NCI-H2107 treated with DMSO at 0.1 percent for 48 hours (cell line): Measurements from ENCODE around the gene MYCN.
"Not testable (repeated sequence)": the region's sequence is repeated elsewhere in the genome, so short reads cannot be mapped to it uniquely, and the experiment has no call there.

ENCODE experiments used
- DNase-seq: peaks from one replicate; lab custom pipeline; 2025; ENCODE audit not compliant: unreplicated experiment; lab: John Stamatoyannopoulos, UW

Gene MYCN

DNA sequence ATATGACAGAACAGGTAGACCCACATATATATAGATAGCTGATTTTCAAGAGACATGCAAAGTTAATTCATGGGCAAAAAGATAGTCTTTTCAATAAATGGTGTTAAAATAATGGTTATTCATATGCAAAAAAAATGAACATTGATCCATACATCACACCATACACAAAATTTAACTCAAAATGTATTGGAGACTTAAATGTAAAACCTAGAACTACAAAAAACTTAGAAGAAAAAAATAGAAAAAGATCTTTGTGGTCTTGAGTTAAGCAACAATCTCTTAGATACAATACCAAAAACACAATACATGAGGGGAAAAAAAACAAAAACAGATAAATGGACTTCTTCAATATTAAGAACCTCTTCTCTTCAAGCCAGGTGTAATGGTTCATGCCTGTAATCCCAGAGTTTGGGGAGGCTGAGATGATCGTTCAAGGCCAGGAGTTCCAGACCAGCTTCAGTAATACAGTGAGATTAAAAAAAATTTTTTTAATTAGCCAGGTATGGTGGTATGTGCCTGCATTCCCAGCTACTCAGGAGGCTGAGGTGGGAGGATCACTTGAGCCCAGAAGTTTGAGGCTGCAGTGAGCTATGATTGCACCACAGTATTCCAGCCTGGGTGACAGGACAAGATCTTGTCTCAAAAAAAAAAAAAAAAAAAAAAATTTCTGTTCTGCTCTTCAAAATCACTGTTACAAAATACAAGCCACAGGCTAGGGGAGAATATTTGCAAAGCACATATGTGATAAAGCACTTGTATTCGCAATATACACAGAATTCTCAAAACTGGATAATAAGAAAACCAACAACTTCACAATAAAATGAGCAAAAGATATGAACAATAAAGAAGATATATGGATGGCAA is 32.7 kb upstream of the MYCN start:
- no peak for DNase-seq

DNA sequence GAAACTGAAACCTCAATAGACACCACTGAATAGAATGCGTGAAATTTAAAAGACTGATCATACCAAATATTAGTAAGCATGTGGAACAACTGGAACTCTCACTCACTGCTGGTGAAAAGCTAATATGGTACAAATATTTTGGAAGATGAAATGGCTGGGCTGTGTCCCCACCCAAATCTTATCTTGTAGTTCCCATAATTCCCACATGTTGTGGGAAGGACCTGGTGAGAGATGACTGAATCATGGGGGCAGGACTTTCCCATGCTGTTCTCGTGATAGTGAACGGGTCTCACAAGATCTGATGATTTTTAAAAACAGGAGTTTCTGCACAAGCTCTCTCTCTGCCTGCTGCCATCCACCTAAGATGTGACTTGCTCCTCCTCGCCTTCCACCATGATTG is 32.0 kb upstream of the MYCN start:
- DNase-seq, result no peak

DNA sequence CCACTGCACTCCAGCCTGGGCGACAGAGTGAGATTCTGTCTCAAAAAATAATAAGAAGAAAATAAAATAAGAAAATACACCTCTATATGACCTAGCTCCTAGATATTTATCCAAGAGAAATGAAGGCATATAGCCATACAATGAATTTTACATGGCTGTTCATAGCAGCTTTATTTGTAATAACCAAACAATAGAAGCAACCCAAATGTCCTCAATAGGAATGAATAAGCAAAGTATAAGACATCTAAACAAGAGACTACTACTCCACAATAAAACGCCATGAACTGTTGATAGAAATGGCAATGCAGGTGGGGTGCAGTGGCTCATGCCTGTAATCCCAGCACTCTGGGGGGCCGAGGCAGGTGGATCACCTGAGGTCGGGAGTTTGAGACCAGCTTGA is 31.2 kb upstream of the MYCN start:
- DNase-seq, result no peak

DNA sequence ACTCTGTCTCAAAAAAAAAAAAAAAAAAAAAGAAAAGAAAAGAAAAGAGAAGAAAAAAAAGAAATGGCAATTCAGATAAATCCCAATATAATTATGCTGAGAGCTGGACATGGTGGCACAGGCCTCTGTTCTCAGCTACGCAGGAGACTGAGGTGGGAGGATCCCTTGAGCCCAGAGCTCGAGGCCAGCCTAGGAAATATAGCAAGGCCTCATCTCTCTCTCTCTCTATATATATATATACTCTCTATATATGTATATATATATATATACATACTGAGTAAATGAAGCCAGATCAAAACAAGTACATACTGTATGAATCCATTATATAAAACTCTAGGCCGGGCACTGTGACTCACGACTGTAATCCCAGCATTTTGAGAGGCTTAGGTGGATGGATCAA is 30.6 kb upstream of the MYCN start:
- DNase-seq, result no peak

DNA sequence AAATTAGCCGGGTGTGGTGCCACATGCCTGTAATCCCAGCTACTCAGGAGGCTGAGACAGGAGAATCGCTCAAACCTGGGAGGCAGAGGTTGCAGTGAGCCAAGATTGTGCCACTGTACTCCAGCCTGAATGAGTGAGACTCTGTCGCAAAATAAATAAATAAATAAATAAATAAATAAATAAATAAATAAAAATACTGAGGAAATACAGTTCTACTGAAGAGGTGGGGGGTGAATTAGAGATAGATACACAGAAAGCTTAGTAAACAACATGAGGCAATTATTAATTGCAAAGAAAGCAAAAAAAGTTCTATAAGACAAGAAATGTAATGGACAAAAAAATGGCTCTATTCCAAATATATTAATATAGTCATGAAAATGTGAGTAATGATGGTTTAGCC is 29.1 kb upstream of the MYCN start:
- DNase-seq, result not testable (repeated sequence)

DNA sequence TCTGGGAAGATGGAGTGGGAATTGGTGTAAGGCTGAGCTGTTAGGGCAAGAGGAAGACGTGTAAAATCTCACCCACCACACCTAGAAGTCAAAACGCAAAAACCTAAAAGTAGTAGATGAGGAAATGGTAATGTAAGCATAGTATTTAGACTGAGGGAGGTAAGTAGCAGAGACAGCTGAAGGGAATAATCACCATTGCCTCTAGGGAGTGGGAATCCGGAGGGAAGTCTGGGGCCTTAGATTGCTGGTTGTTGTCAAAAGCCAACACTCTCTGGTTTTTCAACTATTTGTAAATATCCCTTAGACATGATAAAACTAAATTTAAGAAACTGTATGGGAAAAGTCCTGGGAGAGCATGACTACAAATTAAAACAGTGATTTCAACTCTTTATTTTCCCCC is 28.7 kb upstream of the MYCN start:
- no peak for DNase-seq

DNA sequence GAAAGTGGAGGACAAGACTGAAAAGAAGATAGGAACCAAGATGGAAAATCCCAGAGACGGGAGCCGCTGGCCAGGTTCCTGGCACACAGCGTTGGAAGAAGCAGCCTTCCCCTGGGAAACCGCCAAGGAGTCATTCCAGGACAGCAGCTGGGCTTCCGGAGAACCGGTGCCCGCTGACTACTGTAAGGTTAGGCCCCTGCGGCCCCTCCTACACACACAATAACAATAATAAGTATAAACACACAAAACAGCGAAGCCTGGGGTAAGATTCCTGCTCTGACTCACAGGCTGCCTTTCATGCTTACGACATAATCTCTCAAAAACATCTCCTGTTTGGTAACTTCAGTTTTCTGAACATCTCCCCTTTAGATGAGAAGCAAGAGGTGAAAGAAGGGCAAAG is 28.1 kb upstream of the MYCN start:
- no peak for DNase-seq

DNA sequence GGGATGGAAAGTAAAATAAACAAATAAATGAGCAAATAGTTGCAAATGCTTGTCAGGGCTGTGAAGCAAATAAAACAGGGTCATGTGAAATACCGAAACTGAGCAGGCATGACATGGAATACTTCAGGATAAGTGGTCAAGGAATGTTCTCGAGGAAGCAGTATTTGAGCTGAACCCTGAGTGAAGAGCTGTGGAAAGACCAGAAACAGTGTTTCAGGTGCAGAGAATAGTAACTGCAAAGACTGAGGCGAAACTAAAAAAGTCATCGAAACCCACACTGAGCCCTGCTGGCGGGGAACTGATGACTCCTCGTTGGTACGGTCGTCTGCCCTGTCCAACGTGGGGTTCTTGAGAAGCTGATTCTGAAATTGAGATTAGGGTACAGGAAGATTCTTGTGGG is 27.2 kb upstream of the MYCN start:
- no peak for DNase-seq

DNA sequence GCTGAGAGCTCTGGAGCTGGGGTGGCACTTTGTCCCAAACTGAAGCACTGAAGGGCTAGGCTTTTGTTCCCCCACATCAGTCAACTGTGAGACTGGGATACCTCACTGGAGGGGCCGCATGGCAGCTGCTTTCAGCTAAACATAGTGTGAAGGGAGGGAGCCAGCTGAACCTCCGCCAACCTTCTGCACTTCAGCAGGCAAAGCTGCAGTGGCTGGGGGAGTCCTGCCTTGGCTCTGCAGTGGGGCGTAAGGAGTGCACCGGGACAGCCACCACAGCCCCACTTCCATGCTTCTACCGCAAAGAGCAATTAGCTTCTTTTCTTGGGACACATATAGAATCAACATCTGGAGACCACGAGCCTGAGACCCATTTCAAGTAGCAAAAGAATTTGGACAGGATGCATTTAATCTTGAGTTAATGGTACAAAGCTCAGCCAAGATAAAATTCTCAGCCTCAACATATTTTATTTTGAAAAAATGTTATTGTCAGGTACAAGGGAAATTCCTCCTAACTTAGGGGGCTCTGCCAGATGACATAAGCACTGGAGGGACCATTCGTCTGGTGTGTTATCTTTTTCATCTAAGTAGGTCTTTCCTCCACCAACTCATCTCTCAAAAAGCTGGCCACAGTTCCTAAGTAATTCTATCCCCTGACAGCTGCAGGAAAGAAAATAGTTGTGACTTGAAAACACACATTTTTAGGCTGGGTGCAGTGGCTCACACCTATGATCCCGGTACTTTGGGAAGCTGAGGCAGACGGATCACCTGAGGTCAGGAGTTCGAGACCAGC is 25.6 kb upstream of the MYCN start:
- no peak for DNase-seq

DNA sequence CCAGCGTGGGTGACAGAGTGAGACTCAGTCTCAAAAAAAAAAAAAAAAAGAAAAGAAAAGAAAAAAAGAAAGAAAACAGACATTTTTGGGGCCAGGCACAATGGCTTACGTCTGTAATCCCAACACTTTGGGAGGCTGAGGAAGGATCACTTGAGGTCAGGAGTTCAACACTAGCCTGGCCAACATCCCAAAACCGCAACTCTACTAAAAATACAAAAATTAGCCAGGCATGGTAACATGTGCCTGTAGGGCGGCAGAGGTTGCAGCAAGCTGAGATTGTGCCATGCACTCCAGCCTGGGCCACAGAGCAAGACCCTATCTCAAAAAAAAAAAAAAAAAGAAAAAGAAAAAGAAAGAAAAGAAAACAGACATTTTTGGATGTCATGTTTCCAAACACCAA is 24.8 kb upstream of the MYCN start:
- not testable (repeated sequence) for DNase-seq

DNA sequence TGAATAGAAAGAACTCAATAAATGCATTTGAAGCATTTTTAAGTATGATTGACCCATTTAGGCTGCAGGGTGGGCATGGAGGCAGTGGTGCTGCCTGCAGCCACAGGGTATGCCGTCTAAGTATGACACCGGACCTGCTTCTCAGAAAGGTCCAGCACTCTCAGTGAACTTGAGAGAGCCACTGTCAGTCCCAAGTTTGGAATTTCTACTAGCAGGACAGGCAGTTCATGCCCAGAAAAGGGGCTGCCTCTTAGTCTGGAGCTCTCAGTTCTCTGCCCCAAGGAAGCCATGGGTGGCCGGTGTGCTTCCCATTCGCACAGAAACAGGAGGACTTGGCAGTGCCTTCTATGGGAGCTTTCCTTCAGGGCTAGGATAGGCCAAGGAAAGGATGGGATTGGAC is 24.0 kb upstream of the MYCN start:
- no peak for DNase-seq

DNA sequence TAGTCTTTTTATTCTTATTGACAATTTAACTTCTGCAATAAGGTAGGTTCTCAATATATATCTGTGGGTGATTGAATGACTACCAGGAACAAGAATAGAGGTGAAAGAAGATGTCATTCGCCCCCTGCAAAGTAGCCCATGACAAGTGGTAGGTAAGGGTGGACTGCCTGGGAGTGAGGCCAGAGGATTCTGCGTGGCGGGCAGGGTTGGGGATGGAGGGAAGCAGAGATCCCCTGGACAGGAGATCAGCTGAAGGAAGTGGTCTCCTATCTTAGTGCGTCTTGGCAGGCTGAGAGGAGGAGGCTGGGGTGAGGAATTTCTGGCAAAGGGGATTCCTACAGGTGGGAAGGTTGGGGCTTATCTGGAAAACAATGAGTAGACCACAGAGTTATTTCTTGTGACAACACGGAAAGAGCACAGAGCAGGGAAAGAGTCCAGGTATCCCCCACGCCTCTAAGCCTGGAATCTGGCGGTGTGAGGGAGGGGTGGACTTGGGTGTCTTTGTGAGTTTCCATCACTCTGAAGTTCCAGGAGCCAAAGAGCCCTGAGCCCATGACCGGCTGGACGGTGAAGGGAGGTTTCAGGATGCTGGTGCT is 21.5 kb upstream of the MYCN start:
- no peak for DNase-seq

DNA sequence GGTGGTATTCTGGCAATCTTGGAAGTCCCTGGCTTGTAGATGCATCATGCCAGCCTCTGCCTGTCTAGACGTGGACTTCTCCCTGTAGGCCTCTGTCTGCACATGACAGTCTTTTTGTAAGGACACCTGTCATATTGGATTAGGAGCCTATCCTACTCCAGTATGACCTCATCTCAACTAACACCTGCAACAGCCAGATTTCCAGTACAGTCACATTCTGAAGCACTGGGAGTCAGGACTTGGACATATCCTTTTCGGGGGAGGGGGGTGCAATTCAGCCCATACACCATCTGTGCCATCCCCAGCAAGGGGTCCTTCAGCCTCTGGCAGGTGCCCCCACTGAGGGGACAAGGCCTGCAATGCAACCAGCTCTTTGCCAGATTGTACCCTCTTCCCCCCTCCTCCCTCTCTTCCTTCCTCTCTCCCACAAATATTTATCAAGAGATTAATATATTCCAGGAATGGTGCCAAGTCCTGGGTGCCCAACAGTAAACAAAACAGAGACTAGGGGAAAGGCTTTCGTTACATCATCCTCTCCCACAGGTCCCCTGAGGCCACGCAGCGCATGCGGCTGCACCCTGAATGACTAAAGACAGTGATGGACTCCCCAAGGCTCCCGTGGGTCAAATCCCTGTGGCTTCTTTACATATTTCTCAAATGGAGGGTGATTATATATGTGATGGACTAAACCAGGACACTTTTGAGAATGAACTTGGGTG is 20.5 kb upstream of the MYCN start:
- DNase-seq, result no peak

DNA sequence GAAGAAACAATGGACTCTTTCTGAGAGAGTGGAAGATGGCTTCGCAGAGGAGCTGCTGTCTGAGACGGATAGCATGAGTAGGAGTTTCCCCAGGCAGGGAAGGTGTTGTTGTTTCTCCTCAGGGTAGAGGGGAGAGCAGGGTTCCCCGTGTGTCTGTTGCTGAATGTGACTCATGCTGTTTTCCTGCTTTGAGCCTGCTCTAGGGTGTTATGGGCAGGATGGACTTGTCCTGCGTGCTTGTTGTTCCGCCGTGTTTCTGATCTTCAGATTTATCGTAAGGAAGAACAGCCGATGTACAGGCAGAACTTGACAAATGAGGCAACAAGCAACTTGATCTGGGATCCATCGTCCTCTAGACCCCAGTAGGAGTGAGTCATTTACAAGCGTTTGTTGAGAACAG is 19.7 kb upstream of the MYCN start:
- no peak for DNase-seq

DNA sequence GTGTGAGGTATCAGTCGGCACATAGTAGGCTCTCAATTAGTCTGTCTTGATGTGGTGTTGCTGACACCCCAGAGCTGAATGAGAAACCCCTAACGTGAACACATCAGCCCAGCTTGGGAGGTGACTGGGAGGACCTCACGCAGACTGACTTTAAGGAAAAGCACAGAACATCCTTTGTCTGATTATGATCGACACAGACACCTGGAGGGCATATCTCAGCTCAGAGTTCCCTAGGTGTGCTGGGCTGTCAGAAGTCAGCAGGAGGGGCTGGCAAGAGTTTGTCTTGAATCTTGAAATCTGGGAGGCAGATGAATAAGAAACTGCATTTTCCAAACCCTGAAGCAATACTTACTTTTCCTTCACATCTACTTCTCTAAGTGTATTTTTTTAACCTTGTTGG is 16.8 kb upstream of the MYCN start:
- DNase-seq, result no peak

DNA sequence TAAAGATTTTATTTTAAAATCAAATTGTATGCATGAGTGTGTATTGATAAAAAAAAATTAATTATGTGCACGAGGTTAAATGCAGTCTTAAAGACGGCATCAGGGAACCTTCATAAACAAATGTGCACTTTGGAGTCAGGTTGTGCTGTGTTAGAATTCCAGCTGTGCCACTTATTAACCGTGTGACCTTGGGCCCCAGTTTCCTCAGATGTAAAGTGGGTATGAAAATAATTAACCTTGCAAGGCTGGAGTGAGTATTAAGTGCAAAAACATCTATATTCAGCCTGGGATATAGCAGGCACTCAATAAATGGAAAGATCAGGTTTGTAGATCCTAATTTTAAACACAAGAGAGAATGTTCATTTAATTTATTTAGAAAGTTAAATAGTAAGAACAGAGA is 14.5 kb upstream of the MYCN start:
- DNase-seq, result no peak

DNA sequence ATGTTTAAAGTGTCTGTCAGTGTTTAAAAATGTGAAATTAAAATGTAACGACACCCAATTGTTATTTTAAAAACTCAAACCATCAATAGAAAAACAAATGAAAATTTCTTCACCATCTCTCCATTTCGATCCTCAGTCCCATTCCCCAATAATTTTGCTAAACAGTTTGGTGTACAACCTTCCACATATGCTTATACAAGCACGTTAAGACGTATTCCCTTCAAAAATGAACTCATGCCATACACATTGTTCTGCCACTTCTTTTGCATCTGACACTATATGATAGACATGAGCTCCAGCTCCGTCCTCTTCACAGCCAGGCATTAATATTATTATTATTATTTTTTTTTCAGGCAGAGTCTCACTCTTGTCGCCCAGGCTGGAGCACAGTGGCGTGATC is 14.1 kb upstream of the MYCN start:
- DNase-seq, result no peak

DNA sequence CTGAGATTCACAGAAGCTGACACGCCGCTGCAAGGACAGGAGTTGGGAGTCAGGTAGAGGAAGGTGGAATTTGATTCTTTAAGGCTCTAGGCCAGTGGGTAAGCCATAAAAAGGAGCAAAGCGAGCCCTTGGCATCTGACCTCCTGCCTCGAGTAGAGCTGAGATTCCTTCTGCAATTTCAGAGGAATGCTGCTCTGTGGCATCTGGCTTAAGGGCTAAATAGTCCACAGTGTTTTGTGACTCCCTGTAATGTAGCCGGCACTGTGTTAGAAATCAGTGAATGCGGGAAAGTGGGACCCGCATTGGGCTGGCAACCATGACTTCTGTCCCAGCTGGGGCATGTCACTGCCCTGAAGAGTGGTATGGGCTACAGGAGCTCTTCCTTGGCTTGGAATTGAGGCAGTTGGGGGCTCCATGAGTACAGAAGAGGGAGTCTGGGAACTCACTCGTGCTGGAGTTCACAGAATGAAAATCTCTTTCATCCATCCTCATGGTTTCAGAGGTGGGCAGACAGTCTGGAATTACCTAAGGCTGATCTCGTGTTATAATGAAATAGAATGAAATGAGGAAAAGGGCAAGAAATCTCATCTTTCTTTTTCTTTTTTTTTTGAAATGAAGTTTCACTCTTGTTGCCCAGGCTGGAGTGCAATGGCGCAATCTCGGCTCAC is 12.7 kb upstream of the MYCN start:
- DNase-seq, result no peak

DNA sequence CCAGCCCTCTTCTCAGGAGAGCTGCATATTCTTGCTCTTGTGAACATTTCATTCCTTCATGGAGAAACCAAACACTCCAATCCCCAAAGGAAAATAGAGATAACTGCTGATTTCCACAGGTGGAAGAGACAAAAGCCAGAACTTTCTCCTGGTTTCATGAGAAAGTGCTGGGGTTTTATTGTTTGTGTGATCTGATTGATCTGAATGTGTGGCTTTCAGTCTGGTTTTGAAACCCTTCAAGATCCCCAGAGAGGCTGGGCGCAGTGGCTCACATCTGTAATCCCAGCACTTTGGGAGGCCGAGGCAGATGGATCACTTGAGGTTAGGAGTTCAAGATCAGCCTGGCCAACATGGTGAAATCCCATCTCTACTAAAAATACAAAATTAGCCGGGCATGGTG is 11.3 kb upstream of the MYCN start:
- not testable (repeated sequence) for DNase-seq

DNA sequence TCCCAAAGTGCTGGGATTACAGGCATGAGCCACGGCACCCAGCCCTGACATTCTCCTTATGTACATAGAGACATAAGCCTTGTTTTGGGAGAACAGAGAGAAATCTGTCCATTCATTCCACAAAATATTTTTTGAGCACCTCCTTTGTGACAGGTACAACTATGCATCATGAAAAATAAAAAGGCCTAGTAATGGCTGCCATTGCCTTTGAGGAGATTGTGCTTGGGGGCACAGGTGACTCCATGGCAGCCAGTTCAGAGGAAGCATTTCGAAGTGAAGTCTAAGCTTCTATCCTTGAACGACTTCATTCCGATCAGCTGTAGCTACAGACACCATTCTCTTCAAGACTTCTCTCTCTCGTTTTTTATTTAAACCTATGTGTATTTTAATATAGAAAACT is 10.5 kb upstream of the MYCN start:
- DNase-seq, result no peak
